ENCODE data around the gene AZIN2. TPM values are rescaled to one million over a fixed set of nuclear protein-coding genes. Genes with fewer than 3 reads are reported as not detected.

AZIN2 gene
- total RNA-seq, 1 donor from 2014 or later, result 10.4 TPM

- no peak overlapping the region for H3K4me3 Mint-ChIP-seq (ENCODE audit: unreplicated experiment)
- no peaks in the 10 kb centered on the region for H3K27me3 Mint-ChIP-seq (ENCODE audit: unreplicated experiment)
- DNase-seq (ENCODE audit: extremely low spot score, unreplicated experiment), result no peak
- H3K36me3 Mint-ChIP-seq (ENCODE audit: unreplicated experiment), result peaks cover 3% of the 10 kb centered on the region
- H3K9me3 Mint-ChIP-seq (ENCODE audit: unreplicated experiment), result no peaks in the 10 kb centered on the region
- no peak overlapping the region for H3K27ac Mint-ChIP-seq (ENCODE audit: unreplicated experiment)
- TF ChIP-seq CTCF (IDR thresholded peaks at IDR 0.05), result peak; percentile 96
- peaks cover 29% of the 10 kb centered on the region for H3K4me1 Mint-ChIP-seq (ENCODE audit: unreplicated experiment)
Measured at GRCh38 chr1:33094971-33095604, 14.1 kb downstream of the AZIN2 start.

- H3K9me3 Mint-ChIP-seq (ENCODE audit: unreplicated experiment), result no peaks in the 10 kb centered on the region
- no peak for DNase-seq (ENCODE audit: extremely low spot score, unreplicated experiment)
- H3K36me3 Mint-ChIP-seq (ENCODE audit: unreplicated experiment), result peaks cover 3% of the 10 kb centered on the region
- no peak overlapping the region for H3K4me3 Mint-ChIP-seq (ENCODE audit: unreplicated experiment)
- H3K4me1 Mint-ChIP-seq (ENCODE audit: unreplicated experiment), result peaks cover 42% of the 10 kb centered on the region
- H3K27me3 Mint-ChIP-seq (ENCODE audit: unreplicated experiment), result no peaks in the 10 kb centered on the region
- H3K27ac Mint-ChIP-seq (ENCODE audit: unreplicated experiment), result no peak overlapping the region
- no peak for TF ChIP-seq CTCF (IDR thresholded peaks at IDR 0.05)
Measured at GRCh38 chr1:33096363-33097005, 15.5 kb downstream of the AZIN2 start.

- Mint-ChIP-seq H3K36me3 (ENCODE audit: unreplicated experiment) (peaks cover 4% of the 10 kb centered on the region), H3K27me3 (ENCODE audit: unreplicated experiment) (no peaks in the 10 kb centered on the region), H3K9me3 (ENCODE audit: unreplicated experiment) (no peaks in the 10 kb centered on the region), H3K4me1 (ENCODE audit: unreplicated experiment) (peaks cover 47% of the 10 kb centered on the region), H3K4me3 (ENCODE audit: unreplicated experiment) (no peak overlapping the region), H3K27ac (ENCODE audit: unreplicated experiment) (no peak overlapping the region)
- DNase-seq (ENCODE audit: extremely low spot score, unreplicated experiment), result no peak
- TF ChIP-seq CTCF (IDR thresholded peaks at IDR 0.05), result no peak
Measured at GRCh38 chr1:33097137-33097611, 16.2 kb downstream of the AZIN2 start.

GRCh38 chr1:33097762-33098161, 16.8 kb downstream of the AZIN2 start:
- H3K4me1 Mint-ChIP-seq (ENCODE audit: unreplicated experiment), result peaks cover 48% of the 10 kb centered on the region
- H3K9me3 Mint-ChIP-seq (ENCODE audit: unreplicated experiment), result no peaks in the 10 kb centered on the region
- no peak overlapping the region for H3K4me3 Mint-ChIP-seq (ENCODE audit: unreplicated experiment)
- H3K27me3 Mint-ChIP-seq (ENCODE audit: unreplicated experiment), result no peaks in the 10 kb centered on the region
- H3K27ac Mint-ChIP-seq (ENCODE audit: unreplicated experiment), result peak overlapping the region; percentile 99
- no peak for TF ChIP-seq CTCF (IDR thresholded peaks at IDR 0.05)
- DNase-seq (ENCODE audit: extremely low spot score, unreplicated experiment), result no peak
- peaks cover 7% of the 10 kb centered on the region for H3K36me3 Mint-ChIP-seq (ENCODE audit: unreplicated experiment)

- H3K27ac Mint-ChIP-seq (ENCODE audit: unreplicated experiment), result peak overlapping the region; percentile 99
- no peak overlapping the region for H3K4me3 Mint-ChIP-seq (ENCODE audit: unreplicated experiment)
- no peak for TF ChIP-seq CTCF (IDR thresholded peaks at IDR 0.05)
- H3K27me3 Mint-ChIP-seq (ENCODE audit: unreplicated experiment), result no peaks in the 10 kb centered on the region
- no peak for DNase-seq (ENCODE audit: extremely low spot score, unreplicated experiment)
- H3K4me1 Mint-ChIP-seq (ENCODE audit: unreplicated experiment), result peaks cover 48% of the 10 kb centered on the region
- H3K36me3 Mint-ChIP-seq (ENCODE audit: unreplicated experiment), result peaks cover 7% of the 10 kb centered on the region
- H3K9me3 Mint-ChIP-seq (ENCODE audit: unreplicated experiment), result no peaks in the 10 kb centered on the region
Measured at GRCh38 chr1:33098371-33098770, 17.4 kb downstream of the AZIN2 start.
